Heart left ventricle (tissue), 16 donors: ENCODE data around the gene CNTN4. TPM values are rescaled to one million over a fixed set of nuclear protein-coding genes. Genes with fewer than 3 reads are reported as not detected.

Source experiments
- ATAC-seq, 4 donors: fragments of 200-7000 bp; cut with Tn5 transposase; one replicate each; pipeline ENCODE4 v1.9.1; 2020 to 2022; ENCODE audit warnings: moderate library complexity in 4 of 4, mild to moderate bottlenecking in 3 of 4, moderate number of reproducible peaks in 1 of 4
- DNase-seq, 5 donors: peaks; one replicate each; pipeline ENCODE4 v3.0.0-alpha.2; 2020
- H3K27ac ChIP-seq, 12 donors: fragments of 200-600 bp; sonication (generic) in 4 of 12; one replicate each; pipeline versions ENCODE4 v1.5.0 to v1.8.0; 2016 to 2022; ENCODE audit warnings: mild to moderate bottlenecking in 2 of 12
- H3K27me3 ChIP-seq, 9 donors: fragments of 200-600 bp; sonication (generic) in 2 of 9; one replicate each; pipeline versions ENCODE4 v1.5.1 to v1.8.0; 2016 to 2022; ENCODE audit warnings: mild to moderate bottlenecking in 3 of 9
- H3K36me3 ChIP-seq, 9 donors: fragments of 200-600 bp; sonication (generic) in 2 of 9; one replicate each; pipeline versions ENCODE4 v1.5.0 to v1.8.0; 2018 to 2022; ENCODE audit warnings: mild to moderate bottlenecking in 2 of 9
- H3K4me1 ChIP-seq, 12 donors: fragments of 200-600 bp; sonication (generic) in 4 of 12; one replicate each; pipeline versions ENCODE4 v1.5.0 to v1.8.0; 2016 to 2022; ENCODE audit warnings: mild to moderate bottlenecking in 3 of 12
- H3K4me3 ChIP-seq, 12 donors: fragments of 200-600 bp; sonication (generic) in 4 of 12; one replicate each; pipeline versions ENCODE4 v1.5.0 to v1.8.0; 2017 to 2022; ENCODE audit warnings: mild to moderate bottlenecking in 9 of 12, moderate library complexity in 4 of 12
- H3K9me3 ChIP-seq, 12 donors: fragments of 200-600 bp; sonication (generic) in 4 of 12; one replicate each; pipeline versions ENCODE4 v1.5.0 to v1.8.0; 2016 to 2022; ENCODE audit warnings: mild to moderate bottlenecking in 1 of 12
- POLR2A ChIP-seq, 2 donors: fragments of 450-650 bp; IDR thresholded peaks; one replicate each; pipeline ENCODE4 v1.6.1; 2017; ENCODE audit warnings: antibody characterized with exemption in 2 of 2, mild to moderate bottlenecking in 2 of 2, moderate library complexity in 2 of 2
- WGBS, 4 donors: extraction: QIAGEN DNeasy Blood & Tissue Kit in 2 of 4; methylation state at CpG; one replicate each; pipeline versions ENCODE4 v1.1.5 to v1.1.7; 2013 to 2018; 5-methylcytosine and 5-hydroxymethylcytosine counted together
- intact Hi-C, 10 donors: fragments of 100-400 bp; cut with DNase I; formaldehyde crosslinking; loops; one replicate each; pipeline versions ENCODE4 v1.11.1 to v1.14.2; 2022
- polyA plus RNA-seq, 2 donors: library from polyadenylated mRNA; stranded (reverse); fragments of 200-250 nt; gene quantifications; one replicate each; pipeline ENCODE4 v1.2.3, GENCODE V29; 2013
- total RNA-seq, 9 donors: library from RNA; depleted of rRNA in 2 of 9; stranded (reverse); fragments of >200 nt in 2 of 9; fragmentation: NEBNext Ultra II Directional in 3 of 9; extraction: Animal tissue kit (Norgen Biotek cat#: 25700) in 3 of 9; gene quantifications; one replicate each; pipeline versions ENCODE4 v1.1.0 to v1.2.4, GENCODE V29; 2016 to 2023
- TF ChIP-seq, protein P1 (sequence below), 12 donors: fragments of 200-600 bp; sonication (generic) in 4 of 12; IDR thresholded peaks; one replicate each; pipeline versions ENCODE4 v1.5.0 to v1.8.0; 2018 to 2022; ENCODE audit warnings: antibody characterized with exemption in 12 of 12, mild to moderate bottlenecking in 5 of 12
- donor health status: ischemic (EF 13 %, LVEDD 7.1; RV severe dilation, severe dysfunction).
- donor health status: healthy with polysubstance abuse.
- donor health status: DM: no; HTN: yes; CAD: no.
- donor health status: DM: no; HTN: no; CAD: no.
- donor health status: ischemic (EF 25% LVEDD 6.9; RV normal size, moderate dysfunction).
- donor health status: ischemic (EF 25% LVEDD 5.7; RV mildly dilated, moderate dysfunction).
- donor health status: healthy.
- donor health status: DM: yes; HTN: yes; CAD: no.
- donor health status: ischemic (EF 35%, LVEDD 5.7; RV mildly dilated, moderate dysfunction).
- donor health status: nonischemic (EF 11% LVEDD 7.7; RV severe dilation, severe dysfunction).
- donor health status: DM: yes; HTN: yes; CAD: no.
- donor health status: PGD.
- donor health status: ischemic (EF 29% LVEDD 5.4; RV normal size, mild dysfunction).
- donor health status: nonischemic (EF 23%, LVEDD 6.1; RV moderate dilation, normal function).

CNTN4 gene
- total and polyA plus RNA-seq, 11 donors: 0.30 to 6.7 (median 1.2) TPM

DNA sequence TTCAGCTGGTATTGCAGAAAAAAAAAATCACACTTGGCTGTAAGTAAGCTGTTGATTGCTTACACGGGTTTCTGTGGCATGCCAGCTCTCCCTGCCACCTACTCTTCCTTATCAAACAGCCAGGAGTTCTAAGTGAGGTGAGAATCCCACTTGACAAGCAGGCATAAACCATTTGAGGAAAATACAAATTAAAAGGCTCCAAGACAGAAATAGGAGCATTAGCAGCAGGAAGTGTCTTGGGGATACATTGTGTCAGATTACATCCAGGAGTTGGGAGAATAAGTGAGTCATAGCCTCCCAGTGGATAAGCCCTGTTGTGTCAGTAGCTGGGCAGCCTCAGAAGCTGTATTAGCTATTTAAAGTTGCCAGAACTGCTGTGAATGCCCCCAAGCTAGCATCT is 256.0 kb downstream of the CNTN4 start:
- no peak for TF ChIP-seq POLR2A (IDR thresholded peaks at IDR 0.05)
- TF ChIP-seq, protein P1, sequence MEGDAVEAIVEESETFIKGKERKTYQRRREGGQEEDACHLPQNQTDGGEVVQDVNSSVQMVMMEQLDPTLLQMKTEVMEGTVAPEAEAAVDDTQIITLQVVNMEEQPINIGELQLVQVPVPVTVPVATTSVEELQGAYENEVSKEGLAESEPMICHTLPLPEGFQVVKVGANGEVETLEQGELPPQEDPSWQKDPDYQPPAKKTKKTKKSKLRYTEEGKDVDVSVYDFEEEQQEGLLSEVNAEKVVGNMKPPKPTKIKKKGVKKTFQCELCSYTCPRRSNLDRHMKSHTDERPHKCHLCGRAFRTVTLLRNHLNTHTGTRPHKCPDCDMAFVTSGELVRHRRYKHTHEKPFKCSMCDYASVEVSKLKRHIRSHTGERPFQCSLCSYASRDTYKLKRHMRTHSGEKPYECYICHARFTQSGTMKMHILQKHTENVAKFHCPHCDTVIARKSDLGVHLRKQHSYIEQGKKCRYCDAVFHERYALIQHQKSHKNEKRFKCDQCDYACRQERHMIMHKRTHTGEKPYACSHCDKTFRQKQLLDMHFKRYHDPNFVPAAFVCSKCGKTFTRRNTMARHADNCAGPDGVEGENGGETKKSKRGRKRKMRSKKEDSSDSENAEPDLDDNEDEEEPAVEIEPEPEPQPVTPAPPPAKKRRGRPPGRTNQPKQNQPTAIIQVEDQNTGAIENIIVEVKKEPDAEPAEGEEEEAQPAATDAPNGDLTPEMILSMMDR (IDR thresholded peaks at IDR 0.05): no peak
- Histone ChIP-seq H3K4me1 (peaks cover 0 to 12% (median 5%) of the 10 kb centered on the region in 12 donors), H3K27me3 (no peaks in the 10 kb centered on the region), H3K36me3 (no peaks in the 10 kb centered on the region), H3K4me3 (no peak overlapping the region), H3K27ac (no peak overlapping the region), H3K9me3 (peaks cover 0 to 5% (median 0%) of the 10 kb centered on the region in 12 donors)
- DNase-seq (no peak), ATAC-seq (peak in 3 of 4 donors; percentile 77 to 94 (median 92))
- 2 to 8% (median 5%) methylated on average over 1 of the region's 1 CpG for WGBS, 4 donors
- intact Hi-C loops: loop anchor here in 1 of 10 donors (5.0 kb wide), 1 partner anchor 98 kb away; no protein-coding TSS in a partner anchor

DNA sequence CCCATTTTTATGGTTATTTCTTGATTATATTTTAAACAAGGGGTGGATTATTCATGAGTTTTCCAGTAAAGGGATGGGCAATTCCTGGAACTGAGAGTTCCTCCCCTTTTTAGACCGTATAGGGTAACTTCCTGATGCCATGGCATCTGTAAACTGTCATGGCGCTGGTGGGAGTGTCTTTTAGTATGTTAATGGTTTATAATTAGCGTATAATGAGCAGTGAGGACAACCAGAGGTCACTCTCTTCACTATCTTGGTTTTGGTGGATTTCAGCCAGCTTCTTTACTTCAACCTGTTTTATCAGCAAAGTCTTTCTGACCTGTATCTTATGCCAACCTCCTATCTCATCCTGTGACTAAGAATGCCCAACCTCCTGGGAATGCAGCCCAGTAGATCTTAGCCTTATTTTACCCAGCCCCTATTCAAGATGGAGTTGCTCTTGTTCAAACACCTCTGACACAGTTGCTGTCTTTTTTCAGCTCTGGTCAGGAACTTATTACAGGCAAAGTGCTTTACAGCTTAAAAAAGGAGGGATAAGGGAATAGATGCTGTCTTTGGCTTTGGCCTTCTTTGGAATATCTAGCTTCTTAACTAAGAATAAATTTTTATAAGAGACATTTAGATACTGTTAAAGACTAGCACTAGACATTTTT is 257.8 kb downstream of the CNTN4 start:
- TF ChIP-seq, protein P1 (IDR thresholded peaks at IDR 0.05): no peak
- no peak for TF ChIP-seq POLR2A (IDR thresholded peaks at IDR 0.05)
- Histone ChIP-seq H3K4me3 (no peak overlapping the region), H3K4me1 (peaks cover 0 to 12% (median 5%) of the 10 kb centered on the region in 12 donors), H3K27me3 (no peaks in the 10 kb centered on the region), H3K27ac (no peak overlapping the region), H3K36me3 (no peaks in the 10 kb centered on the region), H3K9me3 (peaks cover 0 to 5% (median 0%) of the 10 kb centered on the region in 12 donors)
- ATAC-seq: no peak
- no peak for DNase-seq
- intact Hi-C loops: loop anchor here in 1 of 10 donors (5.0 kb wide), 1 partner anchor 96 kb away; no protein-coding TSS in a partner anchor
- 50 to 61% (median 58%) methylated on average over 3 of the region's 3 CpGs for WGBS, 4 donors

DNA sequence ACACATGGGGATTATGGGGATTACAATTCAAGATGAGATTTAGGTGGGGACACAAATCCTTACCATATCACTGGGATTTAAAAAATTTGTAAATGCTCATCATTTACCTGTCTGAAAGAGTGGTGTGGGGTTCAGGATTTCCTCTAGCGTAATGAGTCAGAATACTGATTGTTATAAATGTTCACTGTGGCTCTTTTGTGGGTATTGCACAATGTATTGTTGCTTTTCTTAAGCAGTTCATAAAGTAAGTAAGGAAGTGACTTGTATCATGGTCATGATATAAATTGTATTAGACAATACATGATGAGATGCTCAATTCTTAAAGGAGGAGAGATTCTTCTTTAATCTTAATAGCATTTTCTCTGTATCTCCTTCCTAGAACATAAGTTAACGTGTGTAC is 262.1 kb downstream of the CNTN4 start:
- TF ChIP-seq POLR2A (IDR thresholded peaks at IDR 0.05): no peak
- TF ChIP-seq, protein P1 (IDR thresholded peaks at IDR 0.05): no peak
- H3K27me3 ChIP-seq: no peaks in the 10 kb centered on the region
- H3K4me1 ChIP-seq: peaks cover 0 to 4% (median 0%) of the 10 kb centered on the region in 12 donors
- intact Hi-C loops: no loop called here
- ATAC-seq (no peak), DNase-seq (no peak)
- no peak overlapping the region for H3K27ac ChIP-seq
- no peaks in the 10 kb centered on the region for H3K36me3 ChIP-seq
- WGBS, 4 donors: 84 to 88% (median 86%) methylated on average over 2 of the region's 2 CpGs
- H3K4me3 ChIP-seq: no peak overlapping the region
- H3K9me3 ChIP-seq: no peaks in the 10 kb centered on the region

DNA sequence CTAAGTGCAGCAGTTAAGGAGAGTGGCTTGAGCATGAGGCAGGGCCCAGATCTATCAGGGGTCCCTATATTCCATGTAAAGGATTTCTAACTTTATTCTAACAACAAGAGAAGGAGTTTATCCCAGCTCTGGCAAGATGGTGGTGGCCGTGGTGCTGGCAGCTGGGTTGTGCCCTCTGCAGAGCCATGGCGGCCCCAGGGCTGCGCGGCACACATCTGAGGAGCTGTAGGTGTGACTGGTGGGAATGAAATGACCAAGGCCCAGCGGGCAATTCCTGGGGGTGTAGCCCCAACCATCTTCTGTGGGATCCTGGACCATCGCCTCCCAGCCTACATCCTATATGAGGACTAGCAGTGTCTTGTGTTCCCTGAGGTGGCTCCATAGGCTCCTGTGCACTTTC is 263.5 kb downstream of the CNTN4 start:
- Histone ChIP-seq H3K9me3 (no peaks in the 10 kb centered on the region), H3K36me3 (no peaks in the 10 kb centered on the region), H3K4me3 (no peak overlapping the region), H3K27me3 (no peaks in the 10 kb centered on the region), H3K27ac (no peak overlapping the region), H3K4me1 (no peaks in the 10 kb centered on the region)
- intact Hi-C loops: no loop called here
- DNase-seq (no peak), ATAC-seq (no peak)
- TF ChIP-seq, protein P1 (IDR thresholded peaks at IDR 0.05): no peak
- TF ChIP-seq POLR2A (IDR thresholded peaks at IDR 0.05): no peak
- 92 to 94% (median 93%) methylated on average over 6 of the region's 6 CpGs for WGBS, 4 donors
